NCI-H1436 treated with DMSO at 0.1 percent for 48 hours (cell line): ENCODE results near the gene GABRR3.
A peak's percentile ranks its signal among the peaks of the same experiment; 100 is the strongest.

Experiments
- DNase-seq: peaks from one replicate; lab custom pipeline; 2025; lab: John Stamatoyannopoulos, UW

Gene GABRR3

GRCh38 chr3:97954228-97954827, 80.8 kb downstream of the GABRR3 start:
- DNase-seq: no peak

- DNase-seq: no peak
Measured at GRCh38 chr3:97952872-97953271, 82.2 kb downstream of the GABRR3 start.

- DNase-seq: no peak
Measured at GRCh38 chr3:97952280-97952679, 82.8 kb downstream of the GABRR3 start.

- no peak for DNase-seq
Measured at GRCh38 chr3:97950360-97950759, 84.8 kb downstream of the GABRR3 start.

- DNase-seq: no peak
Measured at GRCh38 chr3:97949743-97950142, 85.4 kb downstream of the GABRR3 start.

- no peak for DNase-seq
Measured at GRCh38 chr3:97949110-97949485, 86.0 kb downstream of the GABRR3 start.

GRCh38 chr3:97948351-97949109, 86.6 kb downstream of the GABRR3 start:
- DNase-seq: no peak

GRCh38 chr3:97942801-97943546, 92.1 kb downstream of the GABRR3 start:
- DNase-seq: peak; percentile 99

- no peak for DNase-seq
Measured at GRCh38 chr3:97940034-97940433, 95.1 kb downstream of the GABRR3 start.

- peak; percentile 50 for DNase-seq
Measured at GRCh38 chr3:97939401-97939800, 95.7 kb downstream of the GABRR3 start.

GRCh38 chr3:97938444-97938843, 96.7 kb downstream of the GABRR3 start:
- no peak for DNase-seq

- no peak for DNase-seq
Measured at GRCh38 chr3:97937205-97937604, 97.9 kb downstream of the GABRR3 start.

- no peak for DNase-seq
Measured at GRCh38 chr3:97935842-97936241, 99.3 kb downstream of the GABRR3 start.
